Neural cell (in vitro differentiated cells): Measurements from ENCODE around the gene UBASH3B. TPM values are rescaled to one million over a fixed set of nuclear protein-coding genes. Genes with fewer than 3 reads are reported as not detected.

ENCODE experiments used
- H2AFZ ChIP-seq: fragments of 200-600, 300-800 bp; sonication (generic), shearing (Covaris generic); 2 replicates; pipeline ENCODE4 v1.6.0; 2014; ENCODE audit warnings: low read depth, mild to moderate bottlenecking, antibody characterized with exemption, low read length, moderate library complexity
- H3F3A ChIP-seq: fragments of 200-600 bp; shearing (Covaris generic); 2 replicates; pipeline ENCODE4 v1.6.1; 2016; ENCODE audit warnings: mild to moderate bottlenecking, moderate library complexity, mixed read lengths, antibody characterized with exemption, low read length; ENCODE audit not compliant: insufficient read depth, poor library complexity, severe bottlenecking
- H3K27ac ChIP-seq: fragments of 200-600, 300-800 bp; sonication (generic), shearing (Covaris generic); 2 replicates; pipeline ENCODE4 v1.5.1; 2014; ENCODE audit warnings: mild to moderate bottlenecking, low read length, moderate library complexity
- H3K27me3 ChIP-seq: fragments of 300-800, 200-600 bp; sonication (generic), shearing (Covaris generic); 2 replicates; pipeline ENCODE4 v1.6.0; 2014; ENCODE audit warnings: mild to moderate bottlenecking, low read depth, low read length, moderate library complexity; ENCODE audit not compliant: insufficient read depth
- H3K36me3 ChIP-seq: fragments of 300-800, 200-600 bp; sonication (generic), shearing (Covaris generic); 2 replicates; pipeline ENCODE4 v1.5.1; 2014; ENCODE audit warnings: mild to moderate bottlenecking, antibody characterized with exemption, low read length, moderate library complexity; ENCODE audit not compliant: insufficient read depth
- H3K4me2 ChIP-seq: fragments of 300-800, 200-600 bp; sonication (generic), shearing (Covaris generic); 2 replicates; pipeline ENCODE4 v1.6.0; 2014; ENCODE audit warnings: mild to moderate bottlenecking, low read length
- H3K4me3 ChIP-seq: fragments of 300-800, 200-600 bp; sonication (generic), shearing (Covaris generic); 2 replicates; pipeline ENCODE4 v1.5.1; 2014; ENCODE audit warnings: mild to moderate bottlenecking, low read length, moderate library complexity
- H3K79me2 ChIP-seq: fragments of 200-600 bp; shearing (Covaris generic); replicated peaks from 2 replicates; pipeline ENCODE4 v1.6.0; 2014; ENCODE audit warnings: mild to moderate bottlenecking, low read length, moderate library complexity; ENCODE audit not compliant: insufficient read depth
- H3K9ac ChIP-seq: fragments of 300-800, 200-600 bp; sonication (generic), shearing (Covaris generic); 2 replicates; pipeline ENCODE4 v1.6.1; 2016; ENCODE audit warnings: mild to moderate bottlenecking, low read length, mixed read lengths
- H3K9me2 ChIP-seq: fragments of 200-600 bp; shearing (Covaris generic); 2 replicates; pipeline ENCODE4 v1.6.1; 2016; ENCODE audit warnings: mild to moderate bottlenecking, low read length, mixed read lengths; ENCODE audit not compliant: insufficient read depth
- H3K9me3 ChIP-seq: fragments of 200-600, 300-800 bp; sonication (generic), shearing (Covaris generic); 2 replicates; pipeline ENCODE4 v1.6.1; 2016; ENCODE audit warnings: mild to moderate bottlenecking, mixed run types, low read length, moderate library complexity, mixed read lengths
- H4K20me1 ChIP-seq: fragments of 200-600 bp; shearing (Covaris generic); 2 replicates; pipeline ENCODE4 v1.6.1; 2016; ENCODE audit warnings: mild to moderate bottlenecking, mixed run types; ENCODE audit not compliant: insufficient read depth
- EP300 ChIP-seq: fragments of 450-650 bp; conservative IDR thresholded peaks from 2 replicates; pipeline ENCODE4 v1.6.1; 2014; ENCODE audit warnings: antibody characterized with exemption, mild to moderate bottlenecking, moderate library complexity; ENCODE audit not compliant: poor library complexity, severe bottlenecking
- EZH2 ChIP-seq: fragments of 200-600, 300-800 bp; shearing (Covaris generic), sonication (generic); IDR thresholded peaks from 2 replicates; pipeline ENCODE4 v1.6.1; 2014; ENCODE audit warnings: antibody characterized with exemption, low read length, borderline replicate concordance, mild to moderate bottlenecking; ENCODE audit not compliant: insufficient read depth, poor library complexity, severe bottlenecking
- MXI1 ChIP-seq: fragments of 450-650 bp; conservative IDR thresholded peaks from 2 replicates; pipeline ENCODE4 v1.6.1; 2014; ENCODE audit warnings: antibody characterized with exemption, mild to moderate bottlenecking; ENCODE audit not compliant: poor library complexity, severe bottlenecking
- POLR2AphosphoS5 ChIP-seq: IDR thresholded peaks from 2 replicates; pipeline ENCODE4 v1.6.1; 2012
- RAD21 ChIP-seq: fragments of 450-650 bp; conservative IDR thresholded peaks from 2 replicates; pipeline ENCODE4 v1.6.1; 2014; ENCODE audit warnings: antibody characterized with exemption, mild to moderate bottlenecking, moderate library complexity
- SMC3 ChIP-seq: fragments of 450-650 bp; conservative IDR thresholded peaks from 2 replicates; pipeline ENCODE4 v1.6.1; 2014; ENCODE audit warnings: antibody characterized with exemption, mild to moderate bottlenecking, moderate library complexity; ENCODE audit not compliant: poor library complexity
- TAF1 ChIP-seq: IDR thresholded peaks from 2 replicates; pipeline ENCODE4 v1.6.1; 2012; ENCODE audit warnings: low read depth
- polyA plus RNA-seq: library from polyadenylated mRNA; depleted of rRNA; stranded (reverse); fragments of >200 nt; gene quantifications from 2 replicates; pipeline ENCODE4 v1.2.3, GENCODE V29; 2014
- TF ChIP-seq, protein P1 (sequence below): fragments of 450-650 bp; IDR thresholded peaks from 2 replicates; pipeline ENCODE4 v1.5.1; 2014; ENCODE audit warnings: antibody characterized with exemption, mild to moderate bottlenecking, moderate library complexity; ENCODE audit not compliant: poor library complexity, severe bottlenecking
- TF ChIP-seq, protein P2 (sequence below): IDR thresholded peaks from 2 replicates; pipeline ENCODE4 v1.6.1; 2012; ENCODE audit warnings: borderline replicate concordance

The UBASH3B gene
- polyA plus RNA-seq, 1 donor from 2014 or later, result 4.2 TPM

GRCh38 chr11:122647736-122648275 lies 7.7 kb upstream of the UBASH3B start:
- no peak overlapping the region for H2AFZ ChIP-seq
- H4K20me1 ChIP-seq, result no peaks in the 10 kb centered on the region
- no peaks in the 10 kb centered on the region for H3K79me2 ChIP-seq
- H3K9me2 ChIP-seq, result no peaks in the 10 kb centered on the region
- no peaks in the 10 kb centered on the region for H3K9me3 ChIP-seq
- TF ChIP-seq EP300, result no peak
- TF ChIP-seq SMC3, result no peak
- TF ChIP-seq TAF1, result no peak
- TF ChIP-seq, protein P1, sequence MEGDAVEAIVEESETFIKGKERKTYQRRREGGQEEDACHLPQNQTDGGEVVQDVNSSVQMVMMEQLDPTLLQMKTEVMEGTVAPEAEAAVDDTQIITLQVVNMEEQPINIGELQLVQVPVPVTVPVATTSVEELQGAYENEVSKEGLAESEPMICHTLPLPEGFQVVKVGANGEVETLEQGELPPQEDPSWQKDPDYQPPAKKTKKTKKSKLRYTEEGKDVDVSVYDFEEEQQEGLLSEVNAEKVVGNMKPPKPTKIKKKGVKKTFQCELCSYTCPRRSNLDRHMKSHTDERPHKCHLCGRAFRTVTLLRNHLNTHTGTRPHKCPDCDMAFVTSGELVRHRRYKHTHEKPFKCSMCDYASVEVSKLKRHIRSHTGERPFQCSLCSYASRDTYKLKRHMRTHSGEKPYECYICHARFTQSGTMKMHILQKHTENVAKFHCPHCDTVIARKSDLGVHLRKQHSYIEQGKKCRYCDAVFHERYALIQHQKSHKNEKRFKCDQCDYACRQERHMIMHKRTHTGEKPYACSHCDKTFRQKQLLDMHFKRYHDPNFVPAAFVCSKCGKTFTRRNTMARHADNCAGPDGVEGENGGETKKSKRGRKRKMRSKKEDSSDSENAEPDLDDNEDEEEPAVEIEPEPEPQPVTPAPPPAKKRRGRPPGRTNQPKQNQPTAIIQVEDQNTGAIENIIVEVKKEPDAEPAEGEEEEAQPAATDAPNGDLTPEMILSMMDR, result no peak
- TF ChIP-seq, protein P2, sequence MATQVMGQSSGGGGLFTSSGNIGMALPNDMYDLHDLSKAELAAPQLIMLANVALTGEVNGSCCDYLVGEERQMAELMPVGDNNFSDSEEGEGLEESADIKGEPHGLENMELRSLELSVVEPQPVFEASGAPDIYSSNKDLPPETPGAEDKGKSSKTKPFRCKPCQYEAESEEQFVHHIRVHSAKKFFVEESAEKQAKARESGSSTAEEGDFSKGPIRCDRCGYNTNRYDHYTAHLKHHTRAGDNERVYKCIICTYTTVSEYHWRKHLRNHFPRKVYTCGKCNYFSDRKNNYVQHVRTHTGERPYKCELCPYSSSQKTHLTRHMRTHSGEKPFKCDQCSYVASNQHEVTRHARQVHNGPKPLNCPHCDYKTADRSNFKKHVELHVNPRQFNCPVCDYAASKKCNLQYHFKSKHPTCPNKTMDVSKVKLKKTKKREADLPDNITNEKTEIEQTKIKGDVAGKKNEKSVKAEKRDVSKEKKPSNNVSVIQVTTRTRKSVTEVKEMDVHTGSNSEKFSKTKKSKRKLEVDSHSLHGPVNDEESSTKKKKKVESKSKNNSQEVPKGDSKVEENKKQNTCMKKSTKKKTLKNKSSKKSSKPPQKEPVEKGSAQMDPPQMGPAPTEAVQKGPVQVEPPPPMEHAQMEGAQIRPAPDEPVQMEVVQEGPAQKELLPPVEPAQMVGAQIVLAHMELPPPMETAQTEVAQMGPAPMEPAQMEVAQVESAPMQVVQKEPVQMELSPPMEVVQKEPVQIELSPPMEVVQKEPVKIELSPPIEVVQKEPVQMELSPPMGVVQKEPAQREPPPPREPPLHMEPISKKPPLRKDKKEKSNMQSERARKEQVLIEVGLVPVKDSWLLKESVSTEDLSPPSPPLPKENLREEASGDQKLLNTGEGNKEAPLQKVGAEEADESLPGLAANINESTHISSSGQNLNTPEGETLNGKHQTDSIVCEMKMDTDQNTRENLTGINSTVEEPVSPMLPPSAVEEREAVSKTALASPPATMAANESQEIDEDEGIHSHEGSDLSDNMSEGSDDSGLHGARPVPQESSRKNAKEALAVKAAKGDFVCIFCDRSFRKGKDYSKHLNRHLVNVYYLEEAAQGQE, result no peak
- no peak for TF ChIP-seq RAD21
- TF ChIP-seq EZH2, result no peak
- TF ChIP-seq POLR2AphosphoS5, result no peak
- TF ChIP-seq MXI1, result no peak
- H3K27me3 ChIP-seq, result no peaks in the 10 kb centered on the region
- H3K27ac ChIP-seq, result no peak overlapping the region
- no peaks in the 10 kb centered on the region for H3K36me3 ChIP-seq
- no peak overlapping the region for H3K9ac ChIP-seq
- H3F3A ChIP-seq, result no peaks in the 10 kb centered on the region
- H3K4me2 ChIP-seq, result no peak overlapping the region
- no peak overlapping the region for H3K4me3 ChIP-seq

DNA sequence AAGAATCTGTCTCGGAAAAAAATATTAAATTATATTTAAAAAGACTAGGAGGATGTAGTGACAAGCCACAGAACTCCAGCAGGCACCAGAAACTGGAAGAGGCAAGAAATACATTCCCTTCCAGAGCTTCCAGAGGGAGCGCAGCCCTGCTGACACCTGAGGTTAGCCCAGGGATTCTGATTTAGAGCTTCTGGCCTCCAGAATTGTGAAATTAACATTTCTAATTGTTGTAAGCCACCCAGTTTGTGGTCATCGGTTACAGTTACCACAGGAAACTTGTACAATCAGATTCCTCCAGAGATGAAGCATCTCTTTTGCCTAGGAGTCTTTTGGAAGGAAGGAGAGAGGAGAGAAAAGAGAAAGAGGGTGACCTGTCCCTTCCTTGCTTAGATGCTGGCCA lies 6.4 kb upstream of the UBASH3B start:
- TF ChIP-seq POLR2AphosphoS5, result no peak
- no peak for TF ChIP-seq RAD21
- TF ChIP-seq, protein P1, result no peak
- no peak for TF ChIP-seq MXI1
- TF ChIP-seq EP300, result no peak
- Histone ChIP-seq H4K20me1 (no peaks in the 10 kb centered on the region), H3K4me3 (no peak overlapping the region)

More for the DNA sequence above, 6.4 kb upstream of the UBASH3B start:
- Histone ChIP-seq H3K27me3 (no peaks in the 10 kb centered on the region), H2AFZ (no peak overlapping the region), H3K36me3 (no peaks in the 10 kb centered on the region), H3K9ac (no peak overlapping the region), H3F3A (no peaks in the 10 kb centered on the region), H3K4me2 (no peak overlapping the region), H3K27ac (no peak overlapping the region), H3K79me2 (no peaks in the 10 kb centered on the region), H3K9me3 (no peaks in the 10 kb centered on the region), H3K9me2 (no peaks in the 10 kb centered on the region)
